Measurements from ENCODE around the gene HSD17B12.

GRCh38 chr11:43868852-43869567, 188.5 kb downstream of the HSD17B12 start:
- TF ChIP-seq POLR2A (IDR thresholded peaks at IDR 0.05) (no peak), CTCF (IDR thresholded peaks at IDR 0.05) (no peak)

Measured in ovary (tissue), 3 donors.